HepG2 (cell line): ENCODE measurements around the gene MUC6. TPM values are rescaled to one million over a fixed set of nuclear protein-coding genes. Genes with fewer than 3 reads are reported as not detected.

Source experiments
- CEBPG ChIP-seq: IDR thresholded peaks from 2 replicates; pipeline ENCODE4 v1.6.1; 2016
- ETV5 ChIP-seq: IDR thresholded peaks from 2 replicates; pipeline ENCODE4 v1.6.1; 2018; ENCODE audit warnings: missing biosample characterization, missing genetic modification reagents, inconsistent platforms, borderline replicate concordance
- FOXA3 ChIP-seq: IDR thresholded peaks from 2 replicates; pipeline ENCODE4 v1.6.1; 2016; ENCODE audit warnings: missing genetic modification reagents, missing compliant biosample characterization
- HIVEP1 ChIP-seq: sonication (generic); formaldehyde crosslinking; IDR thresholded peaks from 2 replicates; pipeline ENCODE4 v1.4.0; 2020; ENCODE audit warnings: mild to moderate bottlenecking, missing genetic modification reagents
- HNRNPH1 ChIP-seq: fragments of 200-400 bp; formaldehyde crosslinking; optimal IDR thresholded peaks from 2 replicates; pipeline ENCODE3; 2017; ENCODE audit warnings: mild to moderate bottlenecking, low read depth, low read length
- LCORL ChIP-seq, 2 experiments: fragments of 450-650 bp in 1 of 2; sonication (generic) in 1 of 2; formaldehyde crosslinking in 1 of 2; IDR thresholded peaks; 2 replicates each; pipeline versions ENCODE4 v1.5.0 to v1.6.1; 2017 to 2020; ENCODE audit warnings: antibody characterized with exemption in 1 of 2, missing genetic modification reagents in 1 of 2
- MAX ChIP-seq: IDR thresholded peaks from 2 replicates; pipeline ENCODE4 v1.6.1; 2012; ENCODE audit warnings: inconsistent platforms
- NPAS2 ChIP-seq: sonication (generic); formaldehyde crosslinking; IDR thresholded peaks from 2 replicates; pipeline ENCODE4 v1.8.0; 2022; ENCODE audit warnings: mild to moderate bottlenecking, missing genetic modification reagents, borderline replicate concordance
- PCBP2 ChIP-seq: fragments of 200-400 bp; formaldehyde crosslinking; optimal IDR thresholded peaks from 2 replicates; pipeline ENCODE3; 2018; ENCODE audit warnings: low read length, low read depth; ENCODE audit not compliant: poor library complexity, severe bottlenecking
- SOX5 ChIP-seq: IDR thresholded peaks from 2 replicates; pipeline ENCODE4 v1.6.1; 2016; ENCODE audit warnings: borderline replicate concordance
- SP140L ChIP-seq: sonication (generic); formaldehyde crosslinking; IDR thresholded peaks from 2 replicates; pipeline ENCODE4 v1.4.0; 2020; ENCODE audit warnings: missing genetic modification reagents, borderline replicate concordance
- TOE1 ChIP-seq: sonication (generic); formaldehyde crosslinking; IDR thresholded peaks from 2 replicates; pipeline ENCODE4 v1.4.0; 2020; ENCODE audit warnings: mild to moderate bottlenecking, missing genetic modification reagents
- U2AF1 ChIP-seq: fragments of 200-400 bp; formaldehyde crosslinking; optimal IDR thresholded peaks from 2 replicates; pipeline ENCODE3; 2017; ENCODE audit warnings: mild to moderate bottlenecking, low read depth, low read length
- ZBTB49 ChIP-seq: sonication (generic); formaldehyde crosslinking; IDR thresholded peaks from 2 replicates; pipeline ENCODE4 v1.4.0; 2020; ENCODE audit warnings: missing genetic modification reagents, borderline replicate concordance
- ZNF367 ChIP-seq: sonication (generic); formaldehyde crosslinking; IDR thresholded peaks from 2 replicates; pipeline ENCODE4 v1.4.0; 2020; ENCODE audit warnings: missing genetic modification reagents, borderline replicate concordance
- ZNF496 ChIP-seq: sonication (generic); formaldehyde crosslinking; IDR thresholded peaks from 2 replicates; pipeline ENCODE4 v1.8.1; 2023; ENCODE audit warnings: mild to moderate bottlenecking, moderate library complexity, missing genetic modification reagents; ENCODE audit not compliant: insufficient replicate concordance
- ZNF574 ChIP-seq: sonication (generic); formaldehyde crosslinking; IDR thresholded peaks from 2 replicates; pipeline ENCODE4 v1.4.0; 2020; ENCODE audit warnings: missing genetic modification reagents
- polyA plus RNA-seq, 8 experiments: library from polyadenylated mRNA; depleted of rRNA in 3 of 8; stranded (reverse) in 7 of 8; unstranded in 1 of 8; fragments of >200 nt; fragmentation: Illumina TruSeq in 4 of 8; extraction: Trizol in 4 of 8; gene quantifications; 2 replicates each; pipeline versions ENCODE4 v1.2.1 to v1.2.3, GENCODE V29; 2011 to 2016; ENCODE audit warnings: low read depth in 4 of 8, missing spikeins in 1 of 8, mixed read lengths in 1 of 8; ENCODE audit not compliant: insufficient read depth in 1 of 8
- total RNA-seq, 5 experiments: library from RNA; depleted of rRNA; stranded (reverse); fragments of >200 nt; fragmentation: Illumina TruSeq; extraction: Trizol; gene quantifications; 2 replicates each; pipeline ENCODE4 v1.2.3, GENCODE V29; 2016; ENCODE audit warnings: low read depth in 1 of 5

Gene MUC6
- total and polyA plus RNA-seq, 2 of the 13 experiments (the other 11 are each of a cell fraction or from before 2014, with no cell fraction given), result not detected

- TF ChIP-seq ZBTB49 (CRISPR knock-in tag), result no peak
- TF ChIP-seq ZNF496 (CRISPR knock-in tag), result no peak
- TF ChIP-seq CEBPG (CRISPR knock-in tag), result 0 out of 2 replicates have a peak, but pooled peaks have one; percentile 9
- no peak for TF ChIP-seq ZNF574
- TF ChIP-seq MAX, result peak; percentile 54; the same call in 1 of the 2 replicates
- TF ChIP-seq HNRNPH1, result no peak
- TF ChIP-seq FOXA3 (CRISPR knock-in tag), result 0 out of 2 replicates have a peak, but pooled peaks have one; percentile 9
- TF ChIP-seq ETV5, result peak; percentile 37; the same call in 1 of the 2 replicates
- no peak for TF ChIP-seq TOE1
- TF ChIP-seq U2AF1, result no peak
- TF ChIP-seq HIVEP1 (CRISPR knock-in tag), result peak; percentile 36; the same call in 1 of the 2 replicates
- TF ChIP-seq ZNF367 (CRISPR knock-in tag), result no peak
- peak; percentile 27; the same call in 1 of the 2 replicates for TF ChIP-seq SOX5 (CRISPR knock-in tag)
- TF ChIP-seq NPAS2, result no peak
- no peak for TF ChIP-seq LCORL (IDR thresholded peaks at IDR 0.05)
- no peak for TF ChIP-seq LCORL (CRISPR knock-in tag; IDR thresholded peaks at IDR 0.05)
- no peak for TF ChIP-seq PCBP2
- TF ChIP-seq SP140L (CRISPR knock-in tag), result no peak
Observed at GRCh38 chr11:1073261-1073724, 36.8 kb upstream of the MUC6 start (continued).
